Fibroblast of lung (primary cell): Measurements from ENCODE around the gene SEC61A1.

Experiments used
- CTCF ChIP-seq, 2 donors: IDR thresholded peaks in 1 of 2; conservative IDR thresholded peaks in 1 of 2; 1 replicate in 1 of 2; 2 replicates in 1 of 2; pipeline ENCODE4 v1.5.1; 2011 to 2012; ENCODE audit warnings: low read length in 2 of 2, control low read depth in 1 of 2, inconsistent platforms in 1 of 2, low read depth in 1 of 2, mild to moderate bottlenecking in 1 of 2
- EZH2 ChIP-seq: IDR thresholded peaks from 2 replicates; pipeline ENCODE4 v1.5.1; 2012; ENCODE audit warnings: low read length, control low read depth, mild to moderate bottlenecking; ENCODE audit errors: missing control alignments

DNA sequence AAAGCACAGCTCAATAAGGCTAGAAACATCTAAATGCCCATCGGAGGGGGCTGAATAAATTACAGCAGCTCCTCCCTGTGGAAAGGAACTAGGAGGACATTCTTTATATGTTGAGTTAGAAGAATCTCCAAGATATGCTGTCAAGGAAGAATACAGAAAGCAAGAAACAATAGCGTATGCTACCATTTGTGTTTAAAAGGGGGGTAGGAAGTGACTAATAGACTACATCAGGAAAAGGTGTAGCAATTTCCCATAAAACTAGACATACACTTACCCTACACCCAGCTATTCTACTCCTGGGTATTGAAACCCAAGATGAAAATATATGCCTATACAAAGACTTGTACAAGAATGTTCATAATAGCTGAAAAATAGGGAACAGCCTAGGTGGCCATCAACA, 21.6 kb downstream of the SEC61A1 start:
- TF ChIP-seq CTCF (conservative IDR thresholded peaks at IDR 0.05 in 1 of 2, IDR thresholded peaks at IDR 0.05 in 1 of 2; ENCODE audit: low read depth in 1 of 2, low read length in 2 of 2) = no peak
- no peak for TF ChIP-seq EZH2
